Neural crest cell (in vitro differentiated cells): ENCODE measurements around the gene SMARCAL1. TPM values are rescaled to one million over a fixed set of nuclear protein-coding genes. Genes with fewer than 3 reads are reported as not detected.

Source experiments
- DNase-seq: peaks from one replicate; pipeline ENCODE4 v3.0.0; 2021; ENCODE audit warnings: low read depth, mixed read lengths, low spot score
- H3K27ac Mint-ChIP-seq: one replicate; pipeline ENCODE4 v1.8.0; 2021; ENCODE audit warnings: mild to moderate bottlenecking, mixed read lengths; ENCODE audit not compliant: unreplicated experiment
- H3K27me3 Mint-ChIP-seq: 2 replicates; pipeline ENCODE4 v1.8.0; 2021; ENCODE audit warnings: low read depth, mild to moderate bottlenecking, mixed read lengths
- H3K36me3 Mint-ChIP-seq: 2 replicates; pipeline ENCODE4 v1.8.0; 2021; ENCODE audit warnings: low read depth, mild to moderate bottlenecking, mixed read lengths
- H3K4me1 Mint-ChIP-seq: 2 replicates; pipeline ENCODE4 v1.8.0; 2021; ENCODE audit warnings: mixed read lengths
- H3K4me3 Mint-ChIP-seq: one replicate; pipeline ENCODE4 v1.8.0; 2021; ENCODE audit warnings: mild to moderate bottlenecking, mixed read lengths
- H3K9me3 Mint-ChIP-seq: 2 replicates; pipeline ENCODE4 v1.8.0; 2021; ENCODE audit warnings: mixed read lengths
- CTCF ChIP-seq: fragments of 200-600 bp; sonication (generic); conservative IDR thresholded peaks from 2 replicates; pipeline ENCODE4 v1.5.0; 2021; ENCODE audit warnings: antibody characterized with exemption, mild to moderate bottlenecking
- total RNA-seq: library from RNA; stranded (reverse); gene quantifications from 2 replicates; pipeline ENCODE4 v1.2.1, GENCODE V29; 2021

The SMARCAL1 gene
- total RNA-seq, 1 donor from 2014 or later: 30.6 TPM

DNA sequence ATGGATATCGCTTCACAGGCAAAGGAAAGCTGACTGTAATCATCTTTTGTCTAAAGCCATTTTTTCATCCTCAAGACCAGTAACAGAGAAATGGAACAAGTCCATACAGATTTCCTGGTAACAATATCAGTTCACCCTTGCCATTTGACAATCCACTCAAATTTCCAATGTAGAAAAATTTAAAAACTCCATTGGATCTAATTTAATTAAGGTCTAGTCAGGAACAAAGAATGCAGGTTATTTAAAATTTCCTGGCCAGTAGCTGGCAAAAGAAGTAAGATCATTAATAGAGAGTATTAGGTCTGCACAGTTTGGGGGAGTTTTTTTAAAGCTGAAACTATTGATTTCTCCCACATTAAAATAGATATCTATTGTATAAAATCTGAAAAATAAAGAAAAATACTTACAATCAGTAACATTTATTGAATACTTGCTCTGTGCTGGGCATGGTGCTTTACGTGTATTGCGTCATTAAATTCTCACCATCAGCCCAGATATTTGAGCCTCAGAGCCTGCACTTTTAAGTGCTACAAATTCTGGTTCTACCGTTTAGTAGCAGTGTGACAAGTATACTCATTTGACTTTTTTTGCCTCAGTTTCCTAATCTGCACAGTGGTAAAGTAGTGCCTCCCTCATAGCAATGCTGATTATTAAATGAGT is 41.8 kb downstream of the SMARCAL1 start:
- Mint-ChIP-seq H3K27me3 (no peaks in the 10 kb centered on the region), H3K27ac (no peak overlapping the region), H3K4me1 (no peaks in the 10 kb centered on the region), H3K9me3 (peaks cover 6% of the 10 kb centered on the region), H3K36me3 (peaks cover 56% of the 10 kb centered on the region), H3K4me3 (no peak overlapping the region)
- TF ChIP-seq CTCF: no peak
- no peak for DNase-seq

- peaks cover 24% of the 10 kb centered on the region for H3K36me3 Mint-ChIP-seq
- TF ChIP-seq CTCF: no peak
- no peak overlapping the region for H3K4me3 Mint-ChIP-seq
- no peak for DNase-seq
- H3K9me3 Mint-ChIP-seq: no peaks in the 10 kb centered on the region
- H3K4me1 Mint-ChIP-seq: no peaks in the 10 kb centered on the region
- H3K27ac Mint-ChIP-seq: no peak overlapping the region
- H3K27me3 Mint-ChIP-seq: no peaks in the 10 kb centered on the region
These were observed 50.9 kb downstream of the SMARCAL1 start for GRCh38 chr2:216463148-216463547.

DNA sequence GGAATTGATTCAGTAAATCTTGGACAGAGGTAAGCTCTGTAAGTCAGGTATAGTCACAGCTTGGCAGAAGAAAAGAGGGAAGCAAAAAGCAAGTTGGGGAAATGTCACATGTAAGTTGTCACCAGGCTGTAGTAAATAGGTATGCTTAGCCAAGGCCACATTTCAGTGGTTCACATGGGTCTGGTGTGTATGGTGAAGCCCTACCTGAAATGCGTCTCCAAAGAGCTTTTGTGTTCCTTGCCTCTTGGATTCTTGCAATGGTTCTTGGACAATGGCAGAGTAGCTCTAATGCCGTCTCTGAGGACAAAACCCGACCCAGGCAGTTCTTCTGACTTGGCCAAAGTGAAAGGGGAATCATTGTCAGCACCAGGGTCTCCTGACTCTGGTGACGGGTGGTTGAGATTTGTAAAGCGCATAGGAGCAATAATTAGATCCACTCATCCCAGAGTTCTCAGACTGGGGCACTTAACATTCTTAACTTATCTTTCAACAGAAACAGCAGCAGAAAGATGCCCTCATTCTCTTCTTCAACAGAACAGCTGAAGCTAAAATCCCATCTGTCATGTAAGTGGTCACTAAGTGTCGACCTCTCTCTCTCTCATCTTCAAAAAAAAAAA is 51.9 kb downstream of the SMARCAL1 start:
- TF ChIP-seq CTCF: no peak
- no peak overlapping the region for H3K4me3 Mint-ChIP-seq
- H3K27ac Mint-ChIP-seq: no peak overlapping the region
- H3K4me1 Mint-ChIP-seq: no peaks in the 10 kb centered on the region
- no peaks in the 10 kb centered on the region for H3K27me3 Mint-ChIP-seq
- H3K36me3 Mint-ChIP-seq: peaks cover 21% of the 10 kb centered on the region
- no peaks in the 10 kb centered on the region for H3K9me3 Mint-ChIP-seq
- DNase-seq: no peak

- peaks cover 25% of the 10 kb centered on the region for H3K36me3 Mint-ChIP-seq
- H3K4me3 Mint-ChIP-seq: no peak overlapping the region
- no peak for DNase-seq
- no peaks in the 10 kb centered on the region for H3K9me3 Mint-ChIP-seq
- no peaks in the 10 kb centered on the region for H3K4me1 Mint-ChIP-seq
- no peak overlapping the region for H3K27ac Mint-ChIP-seq
- no peaks in the 10 kb centered on the region for H3K27me3 Mint-ChIP-seq
- no peak for TF ChIP-seq CTCF
These were observed 53.4 kb downstream of the SMARCAL1 start for GRCh38 chr2:216465579-216466195.

DNA sequence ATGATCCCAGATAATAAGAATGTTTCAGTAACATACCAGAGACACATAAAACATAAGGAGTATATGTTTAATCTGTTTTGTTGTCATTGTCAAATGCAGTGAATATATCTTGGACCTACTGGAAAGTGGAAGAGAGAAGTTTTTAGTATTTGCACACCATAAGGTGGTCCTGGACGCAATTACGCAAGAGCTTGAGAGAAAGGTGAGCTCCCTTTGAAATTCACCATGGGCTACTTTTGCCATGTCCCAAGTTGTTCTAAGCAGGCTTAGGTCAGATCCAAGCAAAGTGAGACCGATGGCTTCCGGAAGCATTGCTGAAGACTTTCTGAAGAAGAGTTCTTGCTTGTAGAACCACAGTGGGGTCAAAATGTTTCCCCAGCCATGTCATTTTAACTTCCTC is 55.6 kb downstream of the SMARCAL1 start:
- Mint-ChIP-seq H3K4me1 (no peaks in the 10 kb centered on the region), H3K9me3 (no peaks in the 10 kb centered on the region), H3K4me3 (no peak overlapping the region), H3K36me3 (peaks cover 18% of the 10 kb centered on the region), H3K27ac (no peak overlapping the region), H3K27me3 (no peaks in the 10 kb centered on the region)
- DNase-seq: no peak
- TF ChIP-seq CTCF: no peak
